NCI-H2107 (cell line): ENCODE data around the gene PLEKHN1.
"Not testable (repeated sequence)": the region's sequence is repeated elsewhere in the genome, so short reads cannot be mapped to it uniquely, and the experiment has no call there.

Source experiments
- DNase-seq: peaks from one replicate; lab custom pipeline; 2025; lab: John Stamatoyannopoulos, UW

PLEKHN1 gene

DNA sequence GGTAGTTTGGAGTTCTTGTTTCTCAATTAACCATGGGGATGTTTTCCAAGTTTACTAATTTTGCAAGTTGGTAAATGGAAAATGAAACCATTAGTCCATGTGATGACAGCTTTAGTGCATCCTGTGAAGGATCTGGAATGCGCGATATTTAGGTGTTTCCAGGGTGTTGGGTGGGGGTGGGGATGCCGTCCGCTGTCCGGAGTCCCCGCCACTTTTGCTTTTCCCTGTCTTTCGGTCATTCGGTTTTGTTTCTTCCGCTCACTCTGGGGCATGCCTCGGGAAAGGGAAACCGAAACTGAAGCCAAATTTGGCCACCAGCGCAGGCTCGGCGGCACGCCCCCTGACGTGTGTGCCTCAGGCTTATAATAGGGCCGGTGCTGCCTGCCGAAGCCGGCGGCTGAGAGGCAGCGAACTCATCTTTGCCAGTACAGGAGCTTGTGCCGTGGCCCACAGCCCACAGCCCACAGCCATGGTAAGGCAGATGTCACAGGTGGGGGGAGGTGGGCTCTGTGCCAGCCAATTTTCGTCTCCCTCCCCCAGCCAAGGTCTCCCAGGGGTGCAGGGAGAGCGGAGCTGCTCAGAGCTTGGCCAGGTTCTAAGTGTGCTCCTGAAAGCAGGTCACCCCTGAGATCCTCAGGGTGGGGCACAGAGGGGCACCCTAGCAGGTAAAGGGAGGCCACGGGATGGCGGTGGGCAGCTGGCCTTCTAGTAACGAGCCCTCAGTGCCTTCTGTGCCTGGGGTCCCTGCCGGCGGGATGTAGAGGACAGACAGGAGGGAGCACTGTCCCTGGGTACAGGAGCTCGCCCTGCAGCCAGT is 47.0 kb downstream of the PLEKHN1 start, which contains the start of gene ISG15:
TSS of gene ISG15 (plus strand) at position 393 of the 817 bp plus-strand sequence. CDS start at position 470, 77 bp downstream.
- DNase-seq = no peak

DNA sequence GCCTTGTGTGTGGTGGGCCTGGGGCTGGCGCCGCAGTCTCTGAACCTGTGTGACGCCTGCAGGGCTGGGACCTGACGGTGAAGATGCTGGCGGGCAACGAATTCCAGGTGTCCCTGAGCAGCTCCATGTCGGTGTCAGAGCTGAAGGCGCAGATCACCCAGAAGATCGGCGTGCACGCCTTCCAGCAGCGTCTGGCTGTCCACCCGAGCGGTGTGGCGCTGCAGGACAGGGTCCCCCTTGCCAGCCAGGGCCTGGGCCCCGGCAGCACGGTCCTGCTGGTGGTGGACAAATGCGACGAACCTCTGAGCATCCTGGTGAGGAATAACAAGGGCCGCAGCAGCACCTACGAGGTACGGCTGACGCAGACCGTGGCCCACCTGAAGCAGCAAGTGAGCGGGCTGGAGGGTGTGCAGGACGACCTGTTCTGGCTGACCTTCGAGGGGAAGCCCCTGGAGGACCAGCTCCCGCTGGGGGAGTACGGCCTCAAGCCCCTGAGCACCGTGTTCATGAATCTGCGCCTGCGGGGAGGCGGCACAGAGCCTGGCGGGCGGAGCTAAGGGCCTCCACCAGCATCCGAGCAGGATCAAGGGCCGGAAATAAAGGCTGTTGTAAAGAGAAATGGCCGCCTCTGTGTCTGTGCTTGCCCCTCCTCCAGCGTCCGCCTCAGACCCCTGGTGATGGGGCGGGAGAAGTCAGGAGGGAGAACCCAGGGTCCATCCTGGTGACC is 47.8 kb downstream of the PLEKHN1 start:
- DNase-seq = no peak

DNA sequence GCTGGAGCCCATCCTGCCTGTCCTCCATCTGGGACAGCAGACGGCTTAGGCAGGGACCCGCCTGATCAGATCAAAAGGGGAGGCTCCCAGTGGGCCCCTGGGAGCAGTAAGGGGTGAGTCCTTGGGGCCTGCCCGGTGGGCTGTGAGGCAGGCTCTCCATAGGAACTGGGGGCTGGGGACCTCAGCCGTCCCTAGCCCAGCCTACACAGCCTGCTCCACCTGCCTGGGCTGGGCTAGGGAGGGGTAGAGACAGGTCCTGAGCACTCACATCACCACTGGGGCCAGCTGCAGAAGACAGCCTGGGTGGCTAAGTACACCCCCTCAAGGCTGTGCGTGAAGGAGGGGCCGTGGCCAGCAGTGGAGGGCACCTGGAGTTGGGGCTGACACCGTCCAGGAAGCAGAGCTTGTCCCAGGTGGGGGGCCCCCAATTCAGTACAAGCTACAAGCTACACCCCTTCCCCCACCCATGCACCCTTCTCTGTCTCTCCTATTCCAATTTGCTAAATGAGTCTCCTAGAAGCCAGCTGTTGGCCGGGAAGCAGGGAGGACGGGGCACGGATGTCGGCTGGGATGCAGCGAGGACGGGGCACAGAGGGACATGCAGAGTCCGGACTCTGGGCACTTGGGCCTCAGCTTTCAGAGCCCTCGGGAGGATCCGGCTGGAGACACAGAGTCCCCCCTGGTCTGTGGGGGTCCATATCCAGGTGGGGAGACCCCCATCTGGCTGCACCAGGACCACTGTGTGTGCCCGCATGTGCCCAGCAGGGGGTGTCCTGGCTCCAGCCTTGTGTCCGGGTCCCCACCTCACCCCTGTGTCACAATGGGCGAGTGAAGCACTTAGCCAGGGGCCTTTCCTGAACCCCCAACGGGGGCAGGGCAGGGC is 48.8 kb downstream of the PLEKHN1 start:
- no peak for DNase-seq

DNA sequence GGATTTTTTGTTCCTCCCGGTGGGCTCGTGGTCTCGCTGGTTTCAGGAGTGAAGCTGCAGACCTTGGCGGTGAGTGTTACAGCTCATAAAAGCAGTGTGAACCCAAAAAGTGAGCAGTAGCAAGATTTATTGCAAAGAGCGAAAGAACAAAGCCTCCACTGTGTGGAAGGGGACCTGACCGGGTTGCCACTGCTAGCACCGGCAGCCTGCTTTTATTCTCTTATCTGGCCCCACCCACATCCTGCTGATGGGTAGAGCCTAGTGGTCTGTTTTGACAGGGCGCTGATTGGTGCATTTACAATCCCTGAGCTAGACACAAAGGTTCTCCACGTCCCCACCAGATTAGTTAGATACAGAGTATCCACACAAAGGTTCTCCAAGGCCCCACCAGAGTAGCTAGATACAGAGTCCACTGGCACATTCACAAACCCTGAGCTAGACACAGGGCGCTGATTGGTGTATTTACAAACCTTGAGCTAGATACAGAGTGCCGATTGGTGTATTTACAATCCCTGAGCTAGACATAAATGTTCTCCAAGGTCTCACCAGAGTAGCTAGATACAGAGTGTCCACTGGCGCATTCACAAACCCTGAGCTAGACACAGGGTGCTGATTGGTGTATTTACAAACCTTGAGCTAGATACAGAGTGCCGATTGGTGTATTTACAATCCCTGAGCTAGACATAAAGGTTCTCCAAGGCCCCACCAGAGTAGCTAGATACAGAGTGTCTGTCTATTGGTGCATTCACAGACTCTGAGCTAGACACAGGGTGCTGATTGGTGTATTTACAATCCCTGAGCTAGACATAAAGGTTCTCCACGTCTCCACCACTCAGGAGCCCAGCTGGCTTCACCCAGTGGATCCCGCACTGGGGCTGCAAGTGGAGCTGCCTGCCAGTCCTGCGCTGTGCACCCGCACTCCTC is 51.4 kb downstream of the PLEKHN1 start:
- DNase-seq = not testable (repeated sequence)

DNA sequence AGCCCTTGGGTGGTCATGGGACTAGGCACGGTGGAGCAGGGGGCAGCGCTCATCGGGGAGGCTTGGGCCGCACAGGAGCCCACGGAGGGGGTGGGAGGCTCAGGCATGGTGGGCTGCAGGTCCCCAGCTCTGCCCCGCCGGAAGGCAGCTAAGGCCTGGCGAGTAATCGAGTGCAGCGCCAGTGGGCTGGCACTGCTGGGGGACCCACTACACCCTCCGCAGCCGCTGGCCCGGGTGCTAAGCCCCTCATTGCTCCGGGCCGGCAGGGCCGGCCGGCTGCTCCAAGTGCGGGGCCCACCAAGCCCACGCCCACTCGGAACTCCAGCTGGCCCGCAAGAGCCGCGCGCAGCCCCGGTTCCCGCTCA is 52.0 kb downstream of the PLEKHN1 start:
- DNase-seq = not testable (repeated sequence)

DNA sequence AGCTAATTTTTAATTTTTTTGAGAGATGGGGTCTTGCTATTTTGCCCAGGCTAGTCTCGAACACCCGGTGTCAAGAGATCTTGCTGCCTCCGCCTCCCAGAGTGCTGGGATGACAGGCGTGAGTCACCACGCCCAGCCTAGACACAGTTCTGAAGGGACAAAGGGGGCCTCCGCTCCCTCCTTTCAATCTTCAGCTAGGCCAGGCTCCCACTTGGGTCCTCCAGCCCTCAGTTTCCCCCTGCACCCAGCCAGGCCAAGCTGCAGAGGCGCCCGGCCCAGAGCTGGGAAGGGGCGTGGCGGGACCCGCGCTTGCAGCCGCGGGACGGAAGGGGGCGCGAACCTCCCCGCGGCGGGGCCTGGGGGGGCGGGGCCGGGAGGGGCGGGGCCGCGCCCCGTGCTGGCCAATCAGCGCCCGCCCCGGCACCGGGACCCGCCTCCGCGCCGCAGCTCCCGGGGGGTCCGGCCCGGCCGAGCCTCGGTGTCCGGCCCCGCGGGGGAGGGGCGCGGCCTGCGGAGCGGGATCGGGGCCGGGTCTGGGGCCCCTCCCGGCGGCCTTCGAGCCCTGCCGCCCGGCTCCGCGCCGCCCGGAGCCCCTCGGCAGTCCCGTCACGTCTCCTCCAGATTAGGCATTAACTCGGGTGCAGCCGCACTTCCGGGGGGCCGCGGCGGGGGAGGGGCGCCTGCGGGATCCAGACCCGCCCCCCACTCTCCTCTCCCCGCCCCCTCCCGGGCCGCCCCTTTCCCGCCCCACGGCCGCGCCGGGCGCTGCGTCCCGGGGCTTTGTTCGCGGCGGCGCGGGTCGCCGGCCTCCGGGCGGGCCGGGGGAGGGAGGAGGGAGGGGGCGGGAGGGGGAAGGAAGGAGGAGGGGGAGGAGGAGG is 53.1 kb downstream of the PLEKHN1 start:
- no peak for DNase-seq

DNA sequence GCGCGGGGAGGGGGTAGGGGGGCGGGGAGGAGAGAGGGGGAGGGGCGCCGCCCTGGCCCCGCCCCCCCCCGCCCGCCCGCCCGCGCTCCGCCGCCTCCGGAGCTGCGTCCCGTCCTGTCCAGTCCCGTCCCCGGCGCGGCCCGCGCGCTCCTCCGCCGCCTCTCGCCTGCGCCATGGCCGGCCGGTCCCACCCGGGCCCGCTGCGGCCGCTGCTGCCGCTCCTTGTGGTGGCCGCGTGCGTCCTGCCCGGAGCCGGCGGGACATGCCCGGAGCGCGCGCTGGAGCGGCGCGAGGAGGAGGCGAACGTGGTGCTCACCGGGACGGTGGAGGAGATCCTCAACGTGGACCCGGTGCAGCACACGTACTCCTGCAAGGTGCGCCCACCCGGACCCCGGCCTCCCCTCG is 53.7 kb downstream of the PLEKHN1 start, which contains the start of gene AGRN:
TSS of gene AGRN (plus strand) at position 121 of the 405 bp plus-strand sequence. CDS start at position 174, 53 bp downstream.
- DNase-seq = no peak

DNA sequence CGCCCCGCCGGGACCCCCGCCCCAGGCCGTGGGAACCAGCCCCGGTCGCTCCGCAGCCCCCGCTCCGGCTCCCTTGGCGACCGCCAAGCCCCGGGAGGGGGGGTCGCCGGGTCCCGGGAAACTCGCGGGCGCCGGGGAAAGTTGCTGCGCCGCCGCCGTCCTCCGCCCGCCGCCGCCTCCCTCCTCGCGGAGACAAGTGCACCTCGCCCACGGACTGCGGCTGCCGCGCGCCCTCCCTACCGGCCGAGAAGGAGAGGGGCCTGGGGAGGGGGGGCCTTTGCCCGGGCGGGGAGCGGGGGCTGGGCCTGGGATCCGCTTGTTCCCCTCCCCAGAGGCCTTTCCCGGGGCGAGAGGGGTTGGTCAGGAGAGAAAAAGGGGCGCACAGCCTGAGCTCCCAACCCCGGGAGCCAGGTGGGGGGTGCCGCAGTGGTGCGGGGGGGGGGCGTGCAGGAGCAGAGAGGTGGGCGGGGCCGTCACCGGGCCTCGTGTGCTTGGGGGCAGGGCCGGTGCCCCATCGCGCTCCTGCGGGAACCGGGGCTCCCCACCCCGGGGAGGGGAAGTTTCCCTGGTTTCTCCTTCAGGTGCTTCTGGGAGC is 54.2 kb downstream of the PLEKHN1 start:
- no peak for DNase-seq

DNA sequence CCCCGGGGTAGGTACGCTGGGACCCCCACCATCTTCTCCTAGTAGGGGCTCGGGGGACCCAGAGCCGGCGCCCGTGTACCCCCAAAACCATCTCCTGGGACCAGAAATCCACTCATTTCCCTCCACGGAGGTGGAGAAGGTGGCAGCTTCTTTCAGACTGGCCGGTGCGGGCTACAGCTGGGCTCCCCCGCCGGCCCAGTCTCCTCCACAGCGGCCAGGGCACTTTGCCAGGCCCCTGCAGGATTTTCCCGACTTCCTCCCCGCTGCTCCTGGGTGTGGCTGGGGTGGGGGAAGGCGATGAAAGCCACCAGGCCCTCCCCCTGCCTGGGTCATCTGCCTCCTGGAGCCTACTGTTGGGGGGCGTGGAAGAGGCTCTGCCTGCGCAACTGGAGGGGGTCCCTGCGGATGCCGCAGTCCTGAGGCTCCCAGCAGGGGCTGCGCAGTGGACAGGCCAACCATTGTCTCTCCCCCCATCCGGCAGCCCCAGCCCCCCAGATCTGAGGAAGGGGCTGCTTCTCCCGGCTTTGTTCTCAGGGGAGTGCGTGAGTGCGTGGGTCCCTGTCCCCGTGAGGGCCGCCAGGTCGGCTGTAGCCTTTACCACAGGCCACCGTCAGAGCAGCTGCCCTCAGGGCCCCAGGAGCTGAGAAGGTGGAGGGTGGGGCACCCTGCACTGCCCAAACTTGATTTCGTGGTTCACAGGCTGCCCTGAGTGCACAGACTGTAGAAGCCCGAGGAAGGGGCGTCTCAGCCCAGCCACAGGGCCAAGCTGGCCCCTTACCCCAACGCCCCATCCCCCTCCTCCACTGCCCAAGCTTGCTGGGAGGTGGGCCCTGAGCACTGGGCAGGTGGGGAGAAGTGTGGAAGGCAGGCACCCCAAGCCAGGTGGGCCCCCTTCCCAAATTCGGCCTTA is 55.0 kb downstream of the PLEKHN1 start:
- no peak for DNase-seq

DNA sequence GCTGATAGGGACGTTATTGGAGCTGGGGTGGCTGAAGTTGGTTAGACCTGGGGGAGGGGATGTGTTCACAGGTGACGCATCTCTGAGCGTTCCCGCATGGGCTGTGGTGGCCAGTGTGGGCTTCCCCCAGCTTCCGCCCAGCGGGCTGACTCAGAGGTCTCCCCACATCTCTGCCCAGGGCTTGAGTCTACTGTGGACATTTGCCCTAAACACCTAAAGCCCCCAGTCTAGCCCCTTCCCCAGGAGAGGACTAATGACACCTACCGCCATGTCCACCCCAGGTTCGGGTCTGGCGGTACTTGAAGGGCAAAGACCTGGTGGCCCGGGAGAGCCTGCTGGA is 55.6 kb downstream of the PLEKHN1 start:
- no peak for DNase-seq

DNA sequence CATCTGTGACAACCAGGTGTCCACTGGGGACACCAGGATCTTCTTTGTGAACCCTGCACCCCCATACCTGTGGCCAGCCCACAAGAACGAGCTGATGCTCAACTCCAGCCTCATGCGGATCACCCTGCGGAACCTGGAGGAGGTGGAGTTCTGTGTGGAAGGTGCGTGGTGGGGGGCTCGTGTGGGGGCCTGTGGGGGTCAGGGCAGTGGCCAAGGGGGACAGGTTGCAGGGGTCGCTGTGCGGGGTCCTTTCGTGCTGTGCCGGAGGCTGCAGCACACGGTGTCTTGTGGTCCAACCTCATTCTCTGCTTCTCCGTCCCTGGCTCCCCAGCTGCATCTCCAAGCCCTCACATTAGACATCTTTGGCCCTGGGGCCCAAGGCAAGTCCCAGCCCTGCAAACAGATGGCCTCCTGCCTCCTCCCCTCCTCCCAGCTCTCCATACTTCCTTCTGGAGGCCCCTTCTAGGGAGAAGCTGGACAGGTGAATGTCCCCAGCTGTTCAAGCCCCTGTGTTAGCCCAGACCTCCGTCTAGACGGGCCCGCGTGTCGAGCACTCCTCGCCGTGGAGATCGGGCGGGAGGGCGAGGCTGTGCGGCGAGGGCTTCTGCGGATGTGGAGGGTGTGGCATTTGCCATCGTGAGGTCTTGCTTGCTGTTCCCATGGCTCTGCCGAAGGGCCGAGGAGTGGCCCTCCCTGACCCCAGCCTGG is 56.2 kb downstream of the PLEKHN1 start:
- no peak for DNase-seq

DNA sequence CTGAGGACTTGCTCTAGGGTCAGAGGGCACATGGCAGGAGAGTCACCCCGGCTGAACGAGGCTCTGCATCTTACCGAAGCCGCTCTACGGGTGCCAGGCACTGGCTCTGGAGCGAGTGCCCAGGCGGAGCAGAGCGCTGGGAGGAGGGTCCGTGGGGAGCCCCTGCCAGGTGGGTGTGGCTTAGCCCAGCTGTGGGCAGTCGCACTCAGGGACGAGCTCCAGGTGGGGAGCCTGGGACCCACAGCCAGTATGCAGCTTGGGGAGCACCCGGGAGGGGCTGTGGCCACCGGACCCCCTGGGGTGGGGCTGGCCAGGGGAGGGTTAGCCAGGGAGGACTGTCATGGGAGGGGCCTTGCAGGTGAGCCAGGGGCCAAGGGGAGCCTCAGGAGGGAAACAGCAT is 57.4 kb downstream of the PLEKHN1 start:
- DNase-seq = no peak

DNA sequence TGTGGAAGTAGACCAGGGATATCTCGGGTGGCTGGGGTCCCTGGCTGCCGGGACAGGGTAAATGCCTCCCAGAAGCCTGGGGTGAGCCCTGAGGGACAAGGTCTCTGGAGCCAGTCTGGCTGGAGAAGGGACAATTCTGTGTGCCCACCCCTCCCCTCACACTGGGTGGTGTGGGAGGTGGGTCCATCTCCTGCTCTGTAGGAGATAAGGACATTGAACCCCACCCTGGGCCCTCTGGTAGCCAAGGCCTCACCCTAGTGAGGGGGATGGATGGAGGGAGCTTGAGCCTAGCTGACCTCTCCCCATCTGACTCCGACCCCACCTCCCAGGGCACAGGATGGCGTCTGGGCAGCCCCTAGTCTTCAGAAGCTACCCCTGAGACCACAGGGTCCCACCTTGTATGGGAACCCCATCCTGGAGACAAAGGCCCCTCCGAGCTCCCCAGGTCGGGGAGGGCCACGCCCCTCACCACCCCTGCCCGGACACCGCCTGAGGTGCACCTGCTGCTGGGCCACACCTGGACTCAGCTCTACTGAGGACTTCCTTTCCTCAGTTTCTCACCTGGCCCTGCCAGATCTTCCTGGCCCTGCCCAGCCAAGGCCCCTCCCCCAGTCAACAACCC is 58.0 kb downstream of the PLEKHN1 start:
- DNase-seq = no peak

DNA sequence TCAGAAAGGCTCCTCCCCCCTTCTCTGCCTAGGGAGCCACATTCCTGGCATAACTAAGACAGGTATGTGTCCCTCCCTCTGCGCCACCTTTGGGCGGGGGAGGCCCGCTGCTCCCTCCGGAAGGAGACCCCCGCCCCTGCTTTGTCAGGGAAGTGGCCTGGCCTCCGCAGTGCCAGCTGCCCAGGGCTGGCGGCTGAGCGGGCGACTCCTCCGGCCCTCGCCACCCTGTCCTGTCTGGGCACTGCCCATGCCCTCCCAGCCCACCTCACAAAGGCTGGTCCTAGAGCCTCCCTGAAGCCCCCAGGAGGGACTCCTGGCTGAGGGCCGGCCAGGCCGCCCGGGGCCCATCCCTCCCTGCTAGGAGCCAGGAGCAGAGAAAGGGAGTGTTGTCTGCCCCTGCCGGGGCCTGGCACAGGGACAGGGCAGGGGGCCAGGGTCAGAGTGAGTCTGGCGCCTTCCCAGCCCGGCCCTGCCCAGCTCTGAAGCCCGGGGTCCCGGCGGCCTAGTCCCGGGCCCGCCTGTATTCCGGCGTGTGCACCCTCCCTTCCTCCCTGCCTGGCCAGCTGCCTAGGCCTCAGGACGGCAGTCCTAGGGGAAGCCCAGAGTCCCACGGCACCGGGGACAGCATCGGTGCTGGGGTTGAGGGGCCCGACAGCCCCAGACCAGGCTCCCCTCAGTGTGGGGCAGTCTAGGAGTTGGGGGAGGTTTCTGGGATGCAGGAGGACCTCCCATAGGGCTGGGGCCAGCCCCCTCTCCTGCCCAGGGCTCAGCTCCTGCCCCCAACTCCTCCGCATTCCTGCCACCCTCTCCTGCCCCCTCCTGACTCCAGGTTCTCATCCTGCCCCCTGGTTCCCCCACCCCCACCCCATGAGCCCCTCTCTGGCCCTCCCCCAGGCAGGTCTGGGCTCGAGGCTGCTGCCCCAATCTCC is 58.8 kb downstream of the PLEKHN1 start:
- DNase-seq = no peak
